NOMO-1 (cell line): ENCODE data around the gene NOC2L.

Source experiments
- DNase-seq, 2 experiments: peaks; one replicate each; lab custom pipeline; 2025; ENCODE audit not compliant: unreplicated experiment in 2 of 2; lab: John Stamatoyannopoulos, UW

NOC2L gene

DNA sequence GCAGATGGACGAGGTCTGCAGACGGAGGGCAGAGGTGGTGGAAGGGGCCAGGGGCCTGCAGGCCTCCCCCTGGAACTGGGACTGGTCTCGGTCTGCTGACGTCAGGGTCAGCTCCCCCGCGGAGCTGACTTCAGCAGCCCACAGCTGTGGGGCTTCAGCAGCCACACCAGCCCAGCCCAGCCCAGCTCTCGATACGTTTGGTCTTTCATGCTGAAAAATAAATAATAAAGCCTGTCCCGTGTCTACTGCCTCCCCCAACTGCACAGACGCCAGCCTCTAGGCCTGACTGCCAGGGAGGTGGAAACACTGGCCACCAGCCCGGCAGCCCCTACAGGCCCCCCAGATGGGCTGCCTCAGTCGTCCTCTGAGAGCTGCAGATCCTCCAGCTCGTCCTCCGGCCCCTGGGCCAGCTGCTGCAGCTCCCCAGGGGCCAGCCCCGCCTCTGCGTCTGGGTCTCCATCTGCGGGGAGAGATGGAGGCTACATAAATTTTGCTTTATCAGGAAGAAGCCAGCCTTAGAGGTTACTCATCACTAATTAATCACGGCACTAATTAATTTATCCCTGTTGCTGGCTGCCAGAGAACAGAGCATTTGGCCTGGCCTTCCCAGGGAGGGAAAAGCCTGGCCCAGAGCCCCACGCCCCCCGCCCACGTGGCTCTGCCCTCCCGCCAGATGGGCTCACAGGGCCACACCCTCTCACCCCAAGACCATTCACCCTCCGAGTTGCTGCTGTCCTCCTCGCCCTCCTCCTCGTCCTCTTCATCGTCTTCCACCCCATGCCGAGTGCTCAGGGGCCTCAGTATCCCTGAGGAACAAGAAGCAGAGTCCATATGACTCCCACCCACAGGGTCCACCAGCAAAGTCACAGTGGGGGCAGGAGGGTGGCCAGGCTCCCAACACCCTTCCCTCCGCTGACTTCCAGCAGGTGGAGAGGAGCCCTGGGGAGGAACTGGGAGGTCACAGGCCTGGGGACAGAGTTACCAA, 14.4 kb downstream of the NOC2L start:
- no peak for DNase-seq

DNA sequence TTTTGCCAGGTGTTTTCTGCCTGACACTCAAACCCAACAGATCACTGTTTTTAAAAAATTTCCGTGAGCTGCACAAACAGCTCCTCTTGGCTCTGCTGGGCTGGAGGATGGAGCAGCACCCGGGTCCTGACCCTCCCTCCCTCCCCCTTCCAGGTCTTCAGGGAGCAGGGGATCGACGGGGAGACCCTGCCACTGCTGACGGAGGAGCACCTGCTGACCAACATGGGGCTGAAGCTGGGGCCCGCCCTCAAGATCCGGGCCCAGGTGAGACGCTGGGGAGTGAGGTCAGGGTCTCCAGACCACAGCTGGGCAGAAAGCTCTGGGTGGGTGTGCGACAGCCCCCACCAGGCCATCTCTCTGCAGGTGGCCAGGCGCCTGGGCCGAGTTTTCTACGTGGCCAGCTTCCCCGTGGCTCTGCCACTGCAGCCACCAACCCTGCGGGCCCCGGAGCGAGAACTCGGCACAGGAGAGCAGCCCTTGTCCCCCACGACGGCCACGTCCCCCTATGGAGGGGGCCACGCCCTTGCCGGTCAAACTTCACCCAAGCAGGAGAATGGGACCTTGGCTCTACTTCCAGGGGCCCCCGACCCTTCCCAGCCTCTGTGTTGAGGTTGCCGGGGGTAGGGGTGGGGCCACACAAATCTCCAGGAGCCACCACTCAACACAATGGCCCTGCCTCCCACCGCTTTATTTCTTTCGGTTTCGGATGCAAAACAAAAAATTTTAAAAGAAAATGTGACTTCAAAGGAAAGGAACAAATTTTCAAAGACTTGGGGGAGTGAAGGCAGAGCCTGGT, 15.3 kb downstream of the NOC2L start:
- DNase-seq, result no peak

DNA sequence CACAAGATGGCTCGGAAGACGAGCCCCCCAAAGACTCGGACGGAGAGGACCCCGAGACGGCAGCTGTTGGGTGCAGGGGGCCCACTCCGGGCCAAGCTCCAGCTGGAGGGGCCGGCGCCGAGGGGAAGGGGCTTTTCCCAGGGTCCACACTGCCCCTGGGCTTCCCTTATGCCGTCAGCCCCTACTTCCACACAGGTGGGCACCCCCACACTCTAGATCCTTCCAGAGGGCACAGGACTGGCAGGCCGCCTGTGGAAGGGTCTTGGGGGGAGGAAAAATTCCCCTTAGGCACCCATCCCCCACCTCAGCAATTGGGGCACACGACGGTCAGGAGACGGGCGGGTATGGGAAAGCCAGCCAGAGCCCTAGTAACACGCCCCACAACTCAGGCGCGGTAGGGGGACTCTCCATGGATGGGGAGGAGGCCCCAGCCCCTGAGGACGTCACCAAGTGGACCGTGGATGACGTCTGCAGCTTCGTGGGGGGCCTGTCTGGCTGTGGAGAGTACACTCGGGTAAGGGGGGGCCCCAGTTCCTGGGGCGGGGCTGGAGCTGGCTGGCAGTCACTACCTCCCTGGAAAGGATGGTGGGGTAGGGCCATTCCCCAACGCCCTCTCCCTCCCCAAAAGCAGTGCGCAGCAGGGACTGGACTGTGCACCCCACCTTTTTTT, 16.1 kb downstream of the NOC2L start:
- DNase-seq, result no peak

DNA sequence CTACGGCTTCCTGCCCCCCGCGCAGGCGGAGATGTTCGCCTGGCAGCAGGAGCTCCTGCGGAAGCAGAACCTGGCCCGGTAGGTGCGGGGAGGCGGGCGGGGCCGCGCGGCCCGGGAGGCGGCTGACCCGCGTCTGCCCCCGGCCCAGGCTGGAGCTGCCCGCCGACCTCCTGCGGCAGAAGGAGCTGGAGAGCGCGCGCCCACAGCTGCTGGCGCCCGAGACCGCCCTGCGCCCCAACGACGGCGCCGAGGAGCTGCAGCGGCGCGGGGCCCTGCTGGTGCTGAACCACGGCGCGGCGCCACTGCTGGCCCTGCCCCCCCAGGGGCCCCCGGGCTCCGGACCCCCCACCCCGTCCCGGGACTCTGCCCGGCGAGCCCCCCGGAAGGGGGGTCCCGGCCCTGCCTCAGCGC, 16.6 kb downstream of the NOC2L start:
- peak in 1 of 2 experiments; percentile 10 for DNase-seq

- DNase-seq, result peak; percentile 25 to 33
Observed at GRCh38 chr1:941588-942383, 17.3 kb downstream of the NOC2L start.

DNA sequence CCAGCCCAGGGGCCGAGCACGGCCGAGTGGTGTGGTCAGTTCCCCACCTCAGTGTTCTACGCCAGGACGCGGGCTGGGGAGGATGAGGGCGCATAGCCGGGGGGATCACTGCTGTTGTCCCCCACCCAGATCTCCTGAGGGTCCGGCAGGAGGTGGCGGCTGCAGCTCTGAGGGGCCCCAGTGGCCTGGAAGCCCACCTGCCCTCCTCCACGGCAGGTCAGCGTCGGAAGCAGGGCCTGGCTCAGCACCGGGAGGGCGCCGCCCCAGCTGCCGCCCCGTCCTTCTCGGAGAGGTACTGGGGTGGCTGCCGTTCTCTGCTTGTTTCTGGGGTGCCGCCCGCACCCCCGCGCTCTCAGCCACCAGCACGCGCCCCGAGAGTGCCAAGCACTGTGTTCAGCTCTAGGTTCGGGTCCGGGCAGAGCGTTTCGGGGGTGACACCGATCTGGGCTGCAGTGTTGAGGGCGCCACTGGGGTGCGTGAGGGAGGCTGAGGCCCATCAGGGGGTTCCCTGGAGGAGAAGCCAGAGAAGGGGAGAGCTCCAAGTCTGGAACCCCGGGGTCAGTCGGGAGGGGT, 18.0 kb downstream of the NOC2L start:
- no peak for DNase-seq

- DNase-seq, result peak; percentile 24 to 57
Observed at GRCh38 chr1:940107-941014, 18.7 kb downstream of the NOC2L start.

- no peak for DNase-seq
Observed at GRCh38 chr1:939511-940106, 19.4 kb downstream of the NOC2L start.

GRCh38 chr1:938711-939489, 20.2 kb downstream of the NOC2L start:
- no peak for DNase-seq

GRCh38 chr1:938088-938683, 20.9 kb downstream of the NOC2L start:
- DNase-seq, result peak in 1 of 2 experiments; percentile 35

DNA sequence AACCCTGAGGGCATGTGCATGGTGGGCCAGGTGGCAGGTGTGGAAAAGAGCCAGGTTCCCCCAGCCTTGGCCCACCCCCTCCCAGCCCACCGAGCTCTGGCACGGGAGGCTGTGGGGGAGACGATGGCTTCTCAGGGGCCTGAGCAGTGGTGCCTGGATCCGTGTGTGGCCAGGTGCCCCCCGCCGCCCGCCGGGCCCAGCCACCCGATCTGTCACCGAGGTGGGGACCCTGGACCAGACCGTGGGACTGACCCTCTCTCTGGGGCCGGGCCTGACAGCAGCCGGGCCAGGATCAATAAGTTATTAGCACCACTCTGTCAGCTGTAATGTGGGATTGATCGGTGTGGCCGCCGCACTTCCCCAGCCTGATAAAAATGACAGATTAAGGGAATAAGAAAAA, 21.5 kb downstream of the NOC2L start:
- DNase-seq, result no peak

DNA sequence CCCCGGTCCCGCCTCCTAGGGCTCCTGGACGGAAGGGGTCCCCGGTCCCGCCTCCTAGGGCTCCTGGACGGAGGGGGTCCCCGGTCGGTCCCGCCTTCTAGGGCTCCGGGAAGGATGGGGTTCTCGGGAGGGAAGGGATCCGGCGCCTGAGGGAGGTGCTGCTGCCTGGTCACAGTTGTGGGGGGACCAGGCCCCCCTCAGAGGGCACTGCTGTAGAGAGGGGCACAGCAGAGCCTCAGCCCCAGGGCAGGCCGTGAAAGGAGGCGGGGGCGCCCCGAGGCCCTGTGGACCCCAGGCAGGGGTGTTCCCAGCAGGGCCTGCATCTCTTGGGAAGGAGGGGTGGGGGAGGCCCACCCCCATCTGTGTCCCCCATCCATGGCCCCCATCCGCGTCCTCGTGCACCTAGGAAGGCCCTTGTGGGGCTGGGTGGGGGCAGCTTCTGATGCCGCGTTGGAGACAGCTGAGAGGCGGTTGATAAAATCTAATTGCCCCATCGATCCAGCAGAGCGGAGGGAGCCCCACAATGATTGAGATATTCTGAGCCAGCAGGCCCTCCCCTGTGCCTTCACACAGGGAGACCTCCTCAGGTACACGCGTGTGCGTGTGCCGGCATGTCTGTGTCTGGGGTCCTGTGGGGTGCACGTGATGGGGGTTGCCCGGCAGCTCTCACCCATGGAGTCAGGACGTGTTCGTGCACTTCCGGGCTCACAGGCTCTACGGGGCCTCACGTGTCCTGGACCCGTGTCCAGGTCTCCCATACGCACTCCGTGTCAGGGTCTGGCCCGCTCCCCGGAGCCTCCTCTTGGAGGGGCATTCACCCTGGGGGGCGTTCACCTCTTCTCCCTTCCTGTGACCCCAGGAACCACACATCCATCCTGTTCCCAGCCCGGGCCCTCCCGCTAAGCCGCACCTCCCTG, 22.4 kb downstream of the NOC2L start:
- no peak for DNase-seq

DNA sequence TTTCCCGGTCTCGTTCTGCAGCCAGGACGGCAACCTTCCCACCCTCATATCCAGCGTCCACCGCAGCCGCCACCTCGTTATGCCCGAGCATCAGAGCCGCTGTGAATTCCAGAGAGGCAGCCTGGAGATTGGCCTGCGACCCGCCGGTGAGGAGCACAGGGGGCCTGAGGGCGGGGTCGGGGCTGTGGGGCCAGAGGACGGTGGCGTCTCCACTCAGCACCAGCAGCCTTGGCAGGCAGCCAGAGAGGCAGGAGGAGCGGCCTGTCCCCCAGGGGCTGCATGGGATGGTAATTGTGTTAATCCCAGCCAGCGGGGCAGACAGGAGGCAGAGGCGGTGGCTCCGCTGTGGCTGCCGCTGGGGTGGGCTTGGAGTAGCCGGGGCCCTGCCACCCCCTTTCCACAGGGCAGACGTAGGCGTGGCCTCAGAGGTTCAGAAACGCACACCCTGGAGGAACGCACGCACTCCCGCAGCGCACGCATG, 23.3 kb downstream of the NOC2L start:
- DNase-seq, result no peak

GRCh38 chr1:934991-935750, 23.9 kb downstream of the NOC2L start:
- no peak for DNase-seq

DNA sequence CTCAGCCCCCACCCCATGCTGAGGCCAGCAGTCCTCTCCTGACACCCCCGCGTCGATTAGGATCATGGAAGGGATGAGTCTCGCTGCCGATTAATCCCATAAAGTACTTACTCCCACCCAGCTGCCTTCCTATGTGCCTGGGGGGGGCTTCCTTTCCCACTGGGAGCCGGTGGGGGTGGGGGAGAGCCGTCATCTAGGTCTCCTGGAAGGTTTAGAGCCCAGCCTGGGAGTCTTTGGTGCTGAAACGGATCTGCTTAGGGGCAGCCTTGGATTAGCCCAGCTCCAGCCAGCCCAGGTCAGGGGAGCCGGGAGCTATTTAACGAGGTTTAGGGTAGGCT, 25.5 kb downstream of the NOC2L start:
- DNase-seq, result no peak
